SK-N-SH (cell line): ENCODE measurements around the gene PRRX2. TPM values are rescaled to one million over a fixed set of nuclear protein-coding genes. Genes with fewer than 3 reads are reported as not detected.

Experiments used
- CTCF ChIA-PET: fragments of 300-600, 350-600 bp; formaldehyde crosslinking; extraction: SDS; loops from one replicate; lab custom pipeline; 2021; lab: Yijun Ruan, JAX
- POLR2A ChIA-PET: fragments of 350-600 bp; sonication (Branson Sonifier 250); formaldehyde crosslinking; extraction: SDS; loops from one replicate; lab custom pipeline; 2020; ENCODE audit warnings: antibody characterized with exemption, inconsistent platforms; lab: Yijun Ruan, JAX
- DNase-seq: peaks from one replicate; pipeline ENCODE4 v3.0.0; 2012
- H2AFZ ChIP-seq: fragments of 200-600 bp; sonication (generic); 2 replicates; pipeline ENCODE4 v1.8.1; 2016; ENCODE audit warnings: antibody characterized with exemption, mild to moderate bottlenecking, low read depth
- H3F3A ChIP-seq: fragments of 200-600 bp; sonication (generic); replicated peaks from 2 replicates; pipeline ENCODE3; 2016; ENCODE audit warnings: antibody characterized with exemption, mild to moderate bottlenecking; ENCODE audit not compliant: insufficient read depth
- H3K27ac ChIP-seq, 2 experiments: fragments of 200-500 bp in 1 of 2; fragments of 200-600 bp in 1 of 2; sonication (Bioruptor generic) in 1 of 2; sonication (generic), shearing (Covaris generic) in 1 of 2; 2 replicates each; pipeline versions ENCODE4 v1.5.1 to v1.6.1; 2014 to 2016; ENCODE audit warnings: low read depth in 2 of 2, inconsistent platforms in 1 of 2, low read length in 1 of 2, mild to moderate bottlenecking in 1 of 2, mixed read lengths in 1 of 2
- H3K27me3 ChIP-seq: fragments of 200-600 bp; sonication (generic), shearing (Covaris generic); 2 replicates; pipeline ENCODE4 v1.6.1; 2016; ENCODE audit warnings: mixed run types; ENCODE audit not compliant: insufficient read depth
- H3K36me3 ChIP-seq, 2 experiments: fragments of 200-500 bp in 1 of 2; fragments of 200-600 bp in 1 of 2; sonication (Bioruptor generic) in 1 of 2; sonication (generic) in 1 of 2; replicated peaks in 1 of 2; 2 replicates each; pipeline versions ENCODE3 to v1.5.1; 2014 to 2016; ENCODE audit warnings: low read length in 1 of 2, mild to moderate bottlenecking in 1 of 2; ENCODE audit not compliant: insufficient read depth in 2 of 2, control insufficient read depth in 1 of 2
- H3K4me1 ChIP-seq, 2 experiments: fragments of 200-500 bp in 1 of 2; fragments of 200-600 bp in 1 of 2; sonication (Bioruptor generic) in 1 of 2; sonication (generic), shearing (Covaris generic) in 1 of 2; 2 replicates each; pipeline versions ENCODE4 v1.5.1 to v1.6.1; 2014 to 2016; ENCODE audit warnings: low read depth in 1 of 2, low read length in 1 of 2, mixed run types in 1 of 2; ENCODE audit not compliant: insufficient read depth in 2 of 2, control insufficient read depth in 1 of 2
- H3K4me2 ChIP-seq: fragments of 200-600 bp; sonication (generic), shearing (Covaris generic); 2 replicates; pipeline ENCODE4 v1.6.1; 2017; ENCODE audit warnings: mixed run types
- H3K4me3 ChIP-seq, 2 experiments: fragments of 200-500 bp in 1 of 2; fragments of 200-600 bp in 1 of 2; sonication (Bioruptor generic) in 1 of 2; sonication (generic), shearing (Covaris generic) in 1 of 2; 2 replicates each; pipeline versions ENCODE4 v1.5.1 to v1.8.1; 2014 to 2016; ENCODE audit warnings: low read depth in 2 of 2, inconsistent platforms in 1 of 2, low read length in 1 of 2, mild to moderate bottlenecking in 1 of 2, mixed read lengths in 1 of 2, moderate library complexity in 1 of 2
- H3K79me2 ChIP-seq: fragments of 200-600 bp; sonication (generic); 2 replicates; pipeline ENCODE4 v1.8.1; 2017; ENCODE audit warnings: mild to moderate bottlenecking; ENCODE audit not compliant: insufficient read depth
- H3K9ac ChIP-seq: fragments of 200-600 bp; sonication (generic); 2 replicates; pipeline ENCODE4 v1.6.1; 2017; ENCODE audit warnings: mixed run types
- H3K9me2 ChIP-seq: fragments of 200-600 bp; sonication (generic); 2 replicates; pipeline ENCODE4 v1.6.1; 2017; ENCODE audit warnings: mixed run types
- H3K9me3 ChIP-seq: fragments of 200-600 bp; sonication (generic); 2 replicates; pipeline ENCODE4 v1.6.1; 2017; ENCODE audit warnings: mixed run types, mild to moderate bottlenecking, moderate library complexity
- H4K20me1 ChIP-seq: fragments of 200-600 bp; sonication (generic); 2 replicates; pipeline ENCODE4 v1.6.1; 2017; ENCODE audit warnings: mild to moderate bottlenecking, mixed run types; ENCODE audit not compliant: insufficient read depth
- FOSL2 ChIP-seq: IDR thresholded peaks from 2 replicates; pipeline ENCODE4 v1.4.0; 2012; ENCODE audit warnings: low read depth, mild to moderate bottlenecking, moderate library complexity, borderline replicate concordance
- FOXJ3 ChIP-seq: sonication (generic); formaldehyde crosslinking; IDR thresholded peaks from 2 replicates; pipeline ENCODE4 v1.5.1; 2020; ENCODE audit warnings: mild to moderate bottlenecking, missing genetic modification reagents
- GABPA ChIP-seq: IDR thresholded peaks from 2 replicates; pipeline ENCODE4 v1.4.0; 2012; ENCODE audit warnings: low read depth, mild to moderate bottlenecking
- GATA2 ChIP-seq: sonication (generic); formaldehyde crosslinking; IDR thresholded peaks from 2 replicates; pipeline ENCODE4 v1.5.0; 2020; ENCODE audit warnings: mild to moderate bottlenecking, missing genetic modification reagents
- IRF3 ChIP-seq: fragments of 150-350 bp; IDR thresholded peaks from 2 replicates; pipeline ENCODE4 v1.6.1; 2016; ENCODE audit warnings: mild to moderate bottlenecking, low read depth, low read length
- JUND ChIP-seq: IDR thresholded peaks from 2 replicates; pipeline ENCODE4 v1.4.0; 2012
- MXI1 ChIP-seq: IDR thresholded peaks from 2 replicates; pipeline ENCODE4 v1.6.1; 2012; ENCODE audit warnings: mild to moderate bottlenecking, low read depth, low read length, improper control_type of control experiment
- RAD21 ChIP-seq: IDR thresholded peaks from 2 replicates; pipeline ENCODE4 v1.6.1; 2012; ENCODE audit warnings: mild to moderate bottlenecking, low read length
- REST ChIP-seq: IDR thresholded peaks from 2 replicates; pipeline ENCODE4 v1.6.1; 2012; ENCODE audit warnings: mild to moderate bottlenecking, low read depth, low read length, moderate library complexity
- RXRA ChIP-seq: IDR thresholded peaks from 2 replicates; pipeline ENCODE4 v1.4.0; 2012; ENCODE audit warnings: low read depth, mild to moderate bottlenecking, borderline replicate concordance
- TAF1 ChIP-seq: IDR thresholded peaks from 2 replicates; pipeline ENCODE4 v1.6.1; 2012; ENCODE audit warnings: low read depth, mild to moderate bottlenecking, low read length, moderate library complexity, borderline replicate concordance
- YY1 ChIP-seq: IDR thresholded peaks from 2 replicates; pipeline ENCODE4 v1.4.0; 2012; ENCODE audit warnings: low read depth, mild to moderate bottlenecking
- WGBS: methylation state at CpG from one replicate; pipeline ENCODE4 v1.1.6; 2017; ENCODE audit warnings: low lambda C conversion rate; 5-methylcytosine and 5-hydroxymethylcytosine counted together
- polyA plus RNA-seq, 3 experiments: library from polyadenylated mRNA; depleted of rRNA; stranded (reverse); fragments of >200 nt; gene quantifications; 2 replicates each; pipeline ENCODE4 v1.2.3, GENCODE V29; 2012
- TF ChIP-seq, protein P1 (sequence below): fragments of 150-350 bp; IDR thresholded peaks from 2 replicates; pipeline ENCODE4 v1.6.1; 2017; ENCODE audit warnings: antibody characterized with exemption, low read length, low read depth, borderline replicate concordance

Gene PRRX2
- polyA plus RNA-seq, 1 of the 3 experiments (the other 2 are of a cell fraction): 0.84 TPM

DNA sequence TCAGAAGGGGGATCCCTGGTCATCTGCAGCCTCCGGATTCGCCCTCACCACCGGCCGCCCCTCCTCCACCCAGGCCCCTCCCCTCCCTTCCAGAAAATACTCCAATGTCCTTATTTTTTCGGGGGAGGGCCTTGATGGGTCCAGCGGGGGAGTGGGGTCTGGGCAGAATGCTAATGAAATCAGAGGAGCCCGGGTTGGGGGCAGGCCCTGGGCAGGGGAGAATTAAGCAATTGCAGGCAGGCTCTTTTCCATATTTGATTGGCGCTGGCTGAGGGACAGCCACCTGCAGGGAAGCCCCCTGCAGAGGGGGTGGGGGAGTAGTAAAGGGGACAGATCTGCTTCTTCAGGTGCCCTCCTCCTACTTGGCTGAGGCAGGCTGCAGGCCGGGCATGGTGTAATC lies 21.3 kb downstream of the PRRX2 start:
- no peaks in the 10 kb centered on the region for H3K9me3 ChIP-seq
- H3K27ac ChIP-seq: no peak overlapping the region
- no peaks in the 10 kb centered on the region for H4K20me1 ChIP-seq
- no peaks in the 10 kb centered on the region for H3K9me2 ChIP-seq
- POLR2A ChIA-PET: no interaction called here
- no peak overlapping the region for H2AFZ ChIP-seq
- TF ChIP-seq IRF3 (no peak), FOSL2 (no peak), RXRA (no peak)
- no peak for DNase-seq
- no peak overlapping the region for H3K4me3 ChIP-seq
- CTCF ChIA-PET: interaction anchor here (0.6 kb wide), 1 partner anchor 16 kb away, joined by 3 read pairs; no protein-coding TSS in a partner anchor
- no peaks in the 10 kb centered on the region for H3K4me1 ChIP-seq
- 82% methylated on average over 9 of the region's 9 CpGs for WGBS
- H3K9ac ChIP-seq: no peak overlapping the region
- no peaks in the 10 kb centered on the region for H3F3A ChIP-seq
- H3K79me2 ChIP-seq: no peaks in the 10 kb centered on the region
- no peaks in the 10 kb centered on the region for H3K27me3 ChIP-seq
- H3K4me2 ChIP-seq: no peak overlapping the region
- no peaks in the 10 kb centered on the region for H3K36me3 ChIP-seq

DNA sequence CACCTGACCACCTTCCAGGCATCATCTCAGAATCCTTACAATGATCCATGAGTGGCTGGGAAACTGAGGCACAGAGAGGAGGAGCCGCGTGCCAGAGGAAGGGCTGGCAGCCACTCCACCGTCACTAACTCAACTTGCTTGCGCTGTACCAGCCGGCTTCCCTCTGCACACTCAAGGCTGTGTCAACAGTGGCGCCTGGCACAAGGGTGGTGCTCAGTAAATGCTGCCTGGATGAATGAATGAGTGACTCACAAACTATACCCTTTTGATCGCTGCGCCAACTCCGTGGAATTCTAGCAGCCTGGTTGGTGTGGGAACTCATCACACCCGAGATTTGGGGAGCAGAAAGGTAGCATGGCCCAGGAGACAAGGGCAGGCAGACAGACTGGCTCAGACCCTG lies 21.9 kb downstream of the PRRX2 start:
- Histone ChIP-seq H3K9me3 (no peaks in the 10 kb centered on the region), H3K79me2 (no peaks in the 10 kb centered on the region)

More for the DNA sequence above, 21.9 kb downstream of the PRRX2 start:
- no peak overlapping the region for H2AFZ ChIP-seq
- 66% methylated on average over 4 of the region's 10 CpGs for WGBS
- no peak overlapping the region for H3K4me3 ChIP-seq
- DNase-seq: no peak
- no peak overlapping the region for H3K9ac ChIP-seq
- H3K4me1 ChIP-seq: no peaks in the 10 kb centered on the region
- H3K9me2 ChIP-seq: no peaks in the 10 kb centered on the region
- H3K27me3 ChIP-seq: no peaks in the 10 kb centered on the region
- H3K36me3 ChIP-seq: no peaks in the 10 kb centered on the region
- H3K27ac ChIP-seq: no peak overlapping the region
- ChIA-PET POLR2A (no interaction called here), CTCF (no interaction called here)
- no peaks in the 10 kb centered on the region for H3F3A ChIP-seq
- no peak overlapping the region for H3K4me2 ChIP-seq
- H4K20me1 ChIP-seq: no peaks in the 10 kb centered on the region
- TF ChIP-seq YY1 (no peak), MXI1 (no peak), JUND (no peak), GABPA (no peak), REST (no peak), GATA2 (CRISPR knock-in tag) (no peak), FOXJ3 (CRISPR knock-in tag) (no peak), RAD21 (no peak), TAF1 (no peak)
- TF ChIP-seq, protein P1, sequence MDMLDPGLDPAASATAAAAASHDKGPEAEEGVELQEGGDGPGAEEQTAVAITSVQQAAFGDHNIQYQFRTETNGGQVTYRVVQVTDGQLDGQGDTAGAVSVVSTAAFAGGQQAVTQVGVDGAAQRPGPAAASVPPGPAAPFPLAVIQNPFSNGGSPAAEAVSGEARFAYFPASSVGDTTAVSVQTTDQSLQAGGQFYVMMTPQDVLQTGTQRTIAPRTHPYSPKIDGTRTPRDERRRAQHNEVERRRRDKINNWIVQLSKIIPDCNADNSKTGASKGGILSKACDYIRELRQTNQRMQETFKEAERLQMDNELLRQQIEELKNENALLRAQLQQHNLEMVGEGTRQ: no peak
